Osteocyte (in vitro differentiated cells): Measurements from ENCODE around the gene ERFL. TPM values are rescaled to one million over a fixed set of nuclear protein-coding genes. Genes with fewer than 3 reads are reported as not detected.
"Not testable (repeated sequence)": the region's sequence is repeated elsewhere in the genome, so short reads cannot be mapped to it uniquely, and the experiment has no call there.

Source experiments
- DNase-seq: peaks from one replicate; pipeline ENCODE4 v3.0.0; 2021; ENCODE audit warnings: mixed read lengths; ENCODE audit not compliant: unreplicated experiment; ENCODE audit errors: extremely low spot score
- H3K27ac Mint-ChIP-seq: one replicate; pipeline ENCODE4 v1.8.0; 2021; ENCODE audit warnings: mild to moderate bottlenecking, mixed read lengths; ENCODE audit not compliant: unreplicated experiment
- H3K27me3 Mint-ChIP-seq: one replicate; pipeline ENCODE4 v1.8.0; 2021; ENCODE audit warnings: mixed read lengths; ENCODE audit not compliant: unreplicated experiment
- H3K36me3 Mint-ChIP-seq: one replicate; pipeline ENCODE4 v1.8.0; 2021; ENCODE audit warnings: mixed read lengths; ENCODE audit not compliant: unreplicated experiment
- H3K4me1 Mint-ChIP-seq: one replicate; pipeline ENCODE4 v1.8.0; 2021; ENCODE audit warnings: mixed read lengths; ENCODE audit not compliant: unreplicated experiment
- H3K4me3 Mint-ChIP-seq: one replicate; pipeline ENCODE4 v1.8.0; 2021; ENCODE audit warnings: mild to moderate bottlenecking, moderate library complexity, mixed read lengths; ENCODE audit not compliant: unreplicated experiment
- H3K9me3 Mint-ChIP-seq: one replicate; pipeline ENCODE4 v1.8.0; 2021; ENCODE audit warnings: mixed read lengths; ENCODE audit not compliant: unreplicated experiment
- total RNA-seq: library from RNA; stranded (reverse); gene quantifications from 2 replicates; pipeline ENCODE4 v1.2.1, GENCODE V29; 2021
- TF ChIP-seq, protein P1 (sequence below): fragments of 200-600 bp; sonication (generic); IDR thresholded peaks from 2 replicates; pipeline ENCODE4 v1.5.0; 2021; ENCODE audit warnings: antibody characterized with exemption, mild to moderate bottlenecking, moderate library complexity

ERFL gene
- total RNA-seq, 1 donor from 2014 or later = 0.38 TPM

DNA sequence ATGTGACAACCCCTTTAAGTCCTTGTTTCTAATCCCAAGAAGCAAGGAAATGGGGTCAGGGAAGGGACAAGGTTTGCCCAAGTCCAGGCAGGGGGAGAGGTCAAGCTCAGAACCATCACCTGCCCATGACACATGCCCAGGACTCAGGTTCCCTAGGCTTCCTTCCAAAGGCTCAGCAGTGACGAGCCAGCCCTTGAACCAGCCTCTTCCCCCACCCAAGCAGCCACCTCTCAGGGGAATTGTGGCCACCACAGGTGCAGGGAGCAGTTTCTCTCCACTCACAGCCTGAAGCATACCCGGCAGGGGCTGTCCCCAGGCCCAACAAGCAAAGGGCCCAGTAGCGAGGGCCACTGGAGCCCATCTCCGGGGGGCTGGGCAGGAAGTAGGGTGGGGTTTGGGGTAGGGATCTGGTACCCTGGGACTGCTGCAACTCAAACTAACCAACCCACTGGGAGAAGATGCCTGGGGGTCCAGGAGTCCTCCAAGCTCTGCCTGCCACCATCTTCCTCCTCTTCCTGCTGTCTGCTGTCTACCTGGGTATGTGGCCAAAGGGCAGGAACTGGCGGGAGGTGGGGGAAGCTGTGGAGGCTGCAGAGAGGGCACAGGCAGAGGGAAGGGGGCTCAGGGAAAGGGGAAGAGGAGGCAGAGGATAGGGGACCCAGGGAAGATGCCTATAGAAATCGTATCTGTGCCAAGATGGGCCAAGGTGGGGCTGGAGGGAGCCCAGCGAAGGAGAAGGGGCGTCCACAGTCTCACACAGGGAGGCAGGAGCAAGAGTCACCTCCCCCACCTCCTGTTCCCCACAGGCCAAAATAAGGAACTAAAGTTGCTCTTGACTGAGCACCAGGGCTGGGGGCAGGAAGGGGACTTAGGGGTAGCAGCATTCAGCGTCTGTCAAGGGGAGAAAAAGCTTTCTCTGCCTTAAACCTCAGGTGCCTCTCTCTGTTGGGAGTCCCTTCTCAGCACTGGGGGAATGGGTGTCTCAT is 51.1 kb downstream of the ERFL start, which contains the start of gene CD79A:
CD79A (plus strand) TSS at position 433 of the 986 bp plus-strand sequence; CDS start at position 459, 26 bp downstream.
- TF ChIP-seq, protein P1, sequence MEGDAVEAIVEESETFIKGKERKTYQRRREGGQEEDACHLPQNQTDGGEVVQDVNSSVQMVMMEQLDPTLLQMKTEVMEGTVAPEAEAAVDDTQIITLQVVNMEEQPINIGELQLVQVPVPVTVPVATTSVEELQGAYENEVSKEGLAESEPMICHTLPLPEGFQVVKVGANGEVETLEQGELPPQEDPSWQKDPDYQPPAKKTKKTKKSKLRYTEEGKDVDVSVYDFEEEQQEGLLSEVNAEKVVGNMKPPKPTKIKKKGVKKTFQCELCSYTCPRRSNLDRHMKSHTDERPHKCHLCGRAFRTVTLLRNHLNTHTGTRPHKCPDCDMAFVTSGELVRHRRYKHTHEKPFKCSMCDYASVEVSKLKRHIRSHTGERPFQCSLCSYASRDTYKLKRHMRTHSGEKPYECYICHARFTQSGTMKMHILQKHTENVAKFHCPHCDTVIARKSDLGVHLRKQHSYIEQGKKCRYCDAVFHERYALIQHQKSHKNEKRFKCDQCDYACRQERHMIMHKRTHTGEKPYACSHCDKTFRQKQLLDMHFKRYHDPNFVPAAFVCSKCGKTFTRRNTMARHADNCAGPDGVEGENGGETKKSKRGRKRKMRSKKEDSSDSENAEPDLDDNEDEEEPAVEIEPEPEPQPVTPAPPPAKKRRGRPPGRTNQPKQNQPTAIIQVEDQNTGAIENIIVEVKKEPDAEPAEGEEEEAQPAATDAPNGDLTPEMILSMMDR = no peak
- DNase-seq = no peak
- H3K27ac Mint-ChIP-seq = no peak within 1 kb of the TSS
- no peak within 1 kb of the TSS for H3K4me3 Mint-ChIP-seq
- H3K4me1 Mint-ChIP-seq = peaks cover under 1% of the 10 kb centered on the region
- H3K9me3 Mint-ChIP-seq = no peaks in the 10 kb centered on the region
- H3K36me3 Mint-ChIP-seq = no peaks in the 10 kb centered on the region
- H3K27me3 Mint-ChIP-seq = no peaks in the 10 kb centered on the region

DNA sequence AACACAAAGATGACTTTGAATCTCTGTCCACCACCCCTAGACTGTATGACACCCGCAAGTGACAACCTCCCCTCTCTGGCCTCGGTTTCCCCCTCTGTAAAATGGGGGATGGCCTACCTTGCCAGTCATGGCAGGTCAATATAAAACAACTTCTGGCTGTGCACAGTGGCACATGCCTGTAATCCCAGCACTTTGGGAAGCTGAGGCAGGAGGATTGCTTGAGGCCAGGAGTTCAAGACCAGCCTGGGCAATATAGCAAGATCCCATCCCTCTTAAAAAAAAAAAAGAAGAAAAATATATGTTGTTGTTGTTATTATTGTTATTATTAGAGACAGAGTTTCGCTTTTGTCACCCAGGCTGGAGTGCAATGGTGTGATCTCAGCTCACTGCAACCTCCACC is 52.3 kb downstream of the ERFL start:
- not testable (repeated sequence) for H3K27ac Mint-ChIP-seq, DNase-seq, H3K9me3 Mint-ChIP-seq, H3K36me3 Mint-ChIP-seq, H3K4me3 Mint-ChIP-seq, H3K4me1 Mint-ChIP-seq, H3K27me3 Mint-ChIP-seq

DNA sequence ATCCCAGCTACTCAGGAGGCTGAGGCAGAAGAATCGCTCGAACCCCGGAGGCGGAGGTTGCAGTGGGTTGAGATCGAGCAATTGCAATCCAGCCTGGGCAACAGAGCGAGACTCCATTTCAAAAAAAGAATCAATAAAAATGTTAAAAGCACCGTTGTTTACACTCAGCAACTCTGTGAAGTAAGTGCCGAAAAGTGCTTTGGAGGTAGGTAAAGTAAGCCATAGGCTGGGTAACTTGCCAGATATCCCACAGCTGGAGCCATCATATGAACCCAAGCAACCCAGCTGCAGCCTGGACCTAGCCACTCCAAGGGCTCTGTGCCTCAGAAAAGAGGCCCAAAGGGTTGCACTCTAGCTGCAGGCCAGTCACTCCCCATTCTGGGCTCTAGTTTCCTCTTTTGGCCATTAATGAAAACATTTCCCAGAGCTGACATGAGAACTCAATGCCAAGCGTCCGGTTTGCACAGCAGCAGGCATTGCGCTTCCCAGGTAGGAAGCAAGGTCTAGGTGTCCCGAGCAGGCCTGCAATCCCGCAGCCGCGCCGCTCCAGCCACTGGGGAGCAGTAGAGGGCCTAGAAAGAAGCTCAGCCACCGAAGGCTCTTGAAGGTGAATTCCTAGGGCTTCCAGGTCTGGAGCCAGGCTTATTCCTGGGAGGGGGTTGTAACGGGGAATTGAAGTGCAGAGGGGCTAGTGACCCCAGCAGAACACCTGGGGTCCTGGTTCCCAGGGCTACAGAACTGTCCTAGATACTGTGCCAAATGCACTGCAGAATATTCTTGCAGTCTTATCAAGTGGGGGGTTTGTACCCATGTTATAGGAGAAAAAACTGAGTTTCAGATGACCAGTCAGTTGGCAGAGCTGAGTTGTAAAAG is 55.2 kb downstream of the ERFL start:
- H3K4me3 Mint-ChIP-seq = no peak overlapping the region
- no peak overlapping the region for H3K27ac Mint-ChIP-seq
- peaks cover 19% of the 10 kb centered on the region for H3K36me3 Mint-ChIP-seq
- no peak for DNase-seq
- TF ChIP-seq, protein P1 = peak; percentile 65
- H3K9me3 Mint-ChIP-seq = no peaks in the 10 kb centered on the region
- H3K4me1 Mint-ChIP-seq = no peaks in the 10 kb centered on the region
- no peaks in the 10 kb centered on the region for H3K27me3 Mint-ChIP-seq

DNA sequence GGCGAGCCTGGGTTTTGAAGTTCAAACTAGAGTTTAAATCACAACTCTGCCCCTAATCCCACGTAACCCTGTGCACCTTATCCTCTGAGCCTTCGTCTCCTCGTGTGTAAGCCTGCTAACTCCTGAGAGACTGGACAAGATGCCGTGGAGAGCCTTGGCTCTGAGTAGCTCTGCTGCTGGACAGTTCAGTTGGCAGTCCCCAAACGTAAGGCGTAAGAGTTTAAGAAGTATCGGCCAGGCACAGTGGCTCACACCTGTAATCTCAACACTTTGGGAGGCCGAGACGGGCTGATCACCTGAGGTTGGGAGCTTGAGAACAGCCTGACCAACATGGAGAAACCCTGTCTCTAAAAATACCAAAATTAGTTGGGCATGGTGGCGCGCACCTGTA is 55.9 kb downstream of the ERFL start:
- TF ChIP-seq, protein P1 = no peak
- DNase-seq = no peak
- Mint-ChIP-seq H3K4me1 (no peaks in the 10 kb centered on the region), H3K36me3 (peaks cover 22% of the 10 kb centered on the region), H3K9me3 (no peaks in the 10 kb centered on the region), H3K4me3 (no peak overlapping the region), H3K27me3 (no peaks in the 10 kb centered on the region), H3K27ac (no peak overlapping the region)

DNA sequence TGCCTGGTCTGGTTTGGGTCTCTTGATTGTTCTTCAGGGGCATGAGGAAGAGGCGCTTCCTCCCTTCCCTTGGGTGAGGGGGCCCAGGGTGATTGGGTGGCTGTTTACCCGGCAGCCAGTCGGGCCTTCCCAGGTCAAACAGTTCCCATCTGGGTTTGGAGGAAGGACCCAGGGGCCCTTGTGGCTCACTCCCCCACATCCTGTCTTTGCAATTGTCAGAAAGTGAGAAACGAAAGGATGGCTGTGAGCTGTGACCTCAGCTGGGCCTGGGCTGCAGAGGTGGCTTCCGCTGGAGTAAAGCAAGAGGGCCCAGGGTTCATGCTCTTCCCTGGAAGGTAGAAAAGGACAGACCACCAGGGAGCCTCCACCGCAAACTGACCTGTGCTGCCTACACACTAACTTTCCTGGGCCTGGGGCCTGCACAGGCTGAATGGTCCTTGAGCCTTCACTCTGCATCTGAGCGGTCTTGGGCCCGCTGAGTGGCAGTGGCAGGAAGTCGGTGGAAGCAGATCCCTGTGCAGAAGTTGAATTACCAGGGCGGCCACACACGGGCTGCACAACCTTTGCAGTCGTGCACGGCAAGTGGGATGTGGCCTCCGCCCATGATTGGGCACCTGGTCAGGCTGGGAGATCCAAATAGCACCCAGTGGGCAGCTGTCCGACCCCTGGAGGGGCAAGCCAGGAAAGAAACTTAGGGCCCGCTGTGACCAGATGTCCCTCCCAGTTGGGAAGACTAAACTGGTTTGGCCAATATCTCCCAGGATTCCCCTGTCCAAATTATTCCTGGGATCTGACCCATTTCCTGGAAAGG is 56.5 kb downstream of the ERFL start:
- TF ChIP-seq, protein P1 = no peak
- H3K36me3 Mint-ChIP-seq = peaks cover 22% of the 10 kb centered on the region
- H3K9me3 Mint-ChIP-seq = no peaks in the 10 kb centered on the region
- no peaks in the 10 kb centered on the region for H3K27me3 Mint-ChIP-seq
- no peaks in the 10 kb centered on the region for H3K4me1 Mint-ChIP-seq
- no peak overlapping the region for H3K4me3 Mint-ChIP-seq
- DNase-seq = no peak
- peak overlapping the region; percentile 50 for H3K27ac Mint-ChIP-seq
